Adrenal gland (tissue), 12 donors: ENCODE measurements around the gene SHISAL1. TPM values are rescaled to one million over a fixed set of nuclear protein-coding genes. Genes with fewer than 3 reads are reported as not detected.
A peak's percentile ranks its signal among the peaks of the same experiment; 100 is the strongest.

ENCODE experiments used
- DNase-seq, 7 donors: peaks; one replicate each; pipeline ENCODE4 v3.0.0-alpha.2; 2019 to 2020
- H3K27ac ChIP-seq, 5 donors: fragments of 200-600 bp; sonication (generic) in 4 of 5; 1 replicate in 3 of 5; 2 replicates in 2 of 5; pipeline versions ENCODE4 v1.5.1 to v1.8.0; 2016 to 2020; ENCODE audit warnings: mild to moderate bottlenecking in 1 of 5
- H3K27me3 ChIP-seq: fragments of 200-600 bp; 2 replicates; pipeline ENCODE4 v1.8.0; 2021
- H3K36me3 ChIP-seq, 2 donors: fragments of 200-600 bp; replicated peaks in 1 of 2; 1 replicate in 1 of 2; 2 replicates in 1 of 2; pipeline versions ENCODE4 v1.5.1 to v1.8.0; 2018 to 2022
- H3K4me1 ChIP-seq, 2 donors: fragments of 200-600 bp; replicated peaks in 1 of 2; 1 replicate in 1 of 2; 2 replicates in 1 of 2; pipeline versions ENCODE4 v1.5.1 to v1.8.0; 2018 to 2021
- H3K4me3 ChIP-seq, 4 donors: fragments of 200-600 bp; sonication (generic) in 3 of 4; one replicate each; pipeline ENCODE4 v1.5.1; 2016 to 2018
- H3K9me3 ChIP-seq, 3 donors: fragments of 200-600 bp; sonication (generic) in 1 of 3; replicated peaks in 1 of 3; 1 replicate in 2 of 3; 2 replicates in 1 of 3; pipeline versions ENCODE4 v1.5.1 to v1.8.0; 2016 to 2021
- CTCF ChIP-seq, 6 experiments: fragments of 450-650 bp in 4 of 6; fragments of 200-600 bp in 2 of 6; sonication (generic) in 1 of 6; IDR thresholded peaks; 1 replicate in 5 of 6; 2 replicates in 1 of 6; pipeline versions ENCODE4 v1.5.1 to v1.8.0; 2016 to 2021; ENCODE audit warnings: antibody characterized with exemption in 6 of 6, mild to moderate bottlenecking in 2 of 6, moderate library complexity in 1 of 6
- POLR2A ChIP-seq, 2 donors: fragments of 450-650 bp; IDR thresholded peaks; one replicate each; pipeline ENCODE4 v1.6.1; 2017; ENCODE audit warnings: antibody characterized with exemption in 2 of 2, mild to moderate bottlenecking in 2 of 2, moderate library complexity in 1 of 2
- WGBS, 4 donors: extraction: QIAGEN DNeasy Blood & Tissue Kit in 2 of 4; methylation state at CpG; one replicate each; pipeline versions ENCODE4 v1.1.5 to v1.1.7; 2013 to 2017; 5-methylcytosine and 5-hydroxymethylcytosine counted together
- intact Hi-C, 2 donors: fragments of 100-400 bp; cut with DNase I; formaldehyde crosslinking; loops; one replicate each; pipeline versions ENCODE4 v1.14.1 to v1.15.0; 2022 to 2023
- polyA plus RNA-seq, 3 donors: library from polyadenylated mRNA; stranded (reverse); fragments of 200-250 nt in 2 of 3; fragments of 350-450 nt in 1 of 3; fragmentation: Illumina TruSeq in 1 of 3; extraction: RNeasy Lipid Tissue Mini Kit (QIAGEN cat#74804) in 1 of 3; gene quantifications; one replicate each; pipeline ENCODE4 v1.2.3, GENCODE V29; 2013 to 2014
- total RNA-seq, 9 donors: library from RNA; depleted of rRNA in 4 of 9; stranded (reverse); fragments of >200 nt in 4 of 9; fragments of 120-200 nt in 1 of 9; fragmentation: NEBNext Ultra II Directional in 1 of 9; extraction: Animal tissue kit (Norgen Biotek cat#: 25700) in 1 of 9; gene quantifications; one replicate each; pipeline versions ENCODE4 v1.1.0 to v1.2.4, GENCODE V29; 2013 to 2023
- donor health status: healthy with polysubstance abuse.
- donor health status: Bipolar disorder and iron deficiency.
- donor health status: DM: yes; HTN: yes; CAD: no.
- donor health status: DM: no; HTN: no; CAD: no.
- donor health status: DM: no; HTN: no; CAD: no.
- donor health status: DM: yes; HTN: yes; CAD: no.

Gene SHISAL1
- total and polyA plus RNA-seq, 12 donors, result 0.33 to 2.4 (median 1.0) TPM

- Histone ChIP-seq H3K27me3 (no peaks in the 10 kb centered on the region), H3K9me3 (no peaks in the 10 kb centered on the region), H3K27ac (no peak overlapping the region), H3K4me3 (no peak overlapping the region), H3K4me1 (no peaks in the 10 kb centered on the region), H3K36me3 (no peaks in the 10 kb centered on the region)
- 80 to 82% (median 80%) methylated on average over 17 to 26 of the region's 26 CpGs for WGBS, 4 donors
- DNase-seq, result no peak
- TF ChIP-seq POLR2A (IDR thresholded peaks at IDR 0.05), result no peak
- TF ChIP-seq CTCF (IDR thresholded peaks at IDR 0.05), result no peak
- intact Hi-C loops, result no loop called here
Measured at GRCh38 chr22:44266796-44267760, 45.7 kb downstream of the SHISAL1 start.

- no peaks in the 10 kb centered on the region for H3K36me3 ChIP-seq
- no peaks in the 10 kb centered on the region for H3K27me3 ChIP-seq
- DNase-seq, result no peak
- no peaks in the 10 kb centered on the region for H3K4me1 ChIP-seq
- WGBS, 4 donors, result 91 to 94% (median 92%) methylated on average over 5 to 6 of the region's 6 CpGs
- intact Hi-C loops, result no loop called here
- H3K4me3 ChIP-seq, result no peak overlapping the region
- TF ChIP-seq CTCF (IDR thresholded peaks at IDR 0.05), result no peak
- TF ChIP-seq POLR2A (IDR thresholded peaks at IDR 0.05), result no peak
- no peak overlapping the region for H3K27ac ChIP-seq
- no peaks in the 10 kb centered on the region for H3K9me3 ChIP-seq
Measured at GRCh38 chr22:44263547-44263946, 49.2 kb downstream of the SHISAL1 start.

DNA sequence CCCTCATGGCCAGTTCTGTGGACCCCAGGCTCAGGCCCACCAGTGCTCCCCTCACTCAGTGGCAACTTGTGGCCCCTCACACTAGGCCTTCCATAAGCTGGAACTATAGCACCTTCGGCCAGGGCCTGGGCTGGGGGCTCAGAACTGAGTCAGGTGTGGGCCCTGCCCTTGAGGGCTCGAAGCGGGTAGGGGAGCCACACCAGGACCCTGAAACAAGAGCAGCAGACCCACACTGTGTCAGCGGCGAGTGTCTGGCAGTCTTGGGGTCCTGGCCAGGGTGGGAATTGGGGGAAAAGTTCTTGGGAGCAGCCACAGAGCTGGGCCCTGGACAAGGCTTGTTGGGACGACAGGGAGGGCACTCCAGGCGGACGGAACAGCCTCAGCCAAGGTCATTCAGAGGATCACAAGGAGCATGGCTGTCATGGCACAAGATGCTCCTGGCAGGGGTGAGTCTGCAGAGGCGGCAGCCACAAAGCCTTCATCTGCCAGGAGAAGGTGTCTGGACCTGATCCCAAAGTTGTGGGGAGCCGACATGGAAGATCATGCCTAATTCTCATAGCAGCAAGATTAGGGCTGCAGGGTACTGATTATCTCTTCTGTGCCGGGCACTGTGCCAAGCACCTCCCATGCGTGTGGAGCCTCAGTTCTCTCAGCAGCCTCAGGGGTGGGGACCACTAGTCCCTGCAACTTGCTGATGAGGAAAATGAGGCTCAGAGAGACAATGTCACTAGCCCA lies 50.7 kb downstream of the SHISAL1 start:
- Histone ChIP-seq H3K36me3 (no peaks in the 10 kb centered on the region), H3K4me3 (no peak overlapping the region), H3K27me3 (no peaks in the 10 kb centered on the region), H3K27ac (no peak overlapping the region), H3K9me3 (no peaks in the 10 kb centered on the region), H3K4me1 (no peaks in the 10 kb centered on the region)
- intact Hi-C loops, result no loop called here
- peak in 4 of 7 donors; percentile 12 to 35 (median 25) for DNase-seq
- TF ChIP-seq POLR2A (IDR thresholded peaks at IDR 0.05) (no peak), CTCF (IDR thresholded peaks at IDR 0.05) (no peak)
- WGBS, 4 donors, result 62 to 100% (median 79%) methylated on average over 1 to 12 of the region's 12 CpGs

GRCh38 chr22:44261164-44261860 lies 51.4 kb downstream of the SHISAL1 start:
- Histone ChIP-seq H3K27ac (no peak overlapping the region), H3K4me1 (no peaks in the 10 kb centered on the region), H3K36me3 (no peaks in the 10 kb centered on the region), H3K9me3 (no peaks in the 10 kb centered on the region), H3K27me3 (no peaks in the 10 kb centered on the region), H3K4me3 (no peak overlapping the region)
- no peak for TF ChIP-seq POLR2A (IDR thresholded peaks at IDR 0.05)
- TF ChIP-seq CTCF (IDR thresholded peaks at IDR 0.05), result no peak
- WGBS, 4 donors, result 77 to 86% (median 82%) methylated on average over 12 to 14 of the region's 14 CpGs
- intact Hi-C loops, result no loop called here
- DNase-seq, result peak in 2 of 7 donors; percentile 1 to 44
